Gastroesophageal sphincter (tissue), 3 donors: ENCODE measurements around the gene YOD1.

ENCODE experiments used
- CTCF ChIP-seq, 4 experiments: fragments of 200-600 bp in 2 of 4; fragments of 450-650 bp in 2 of 4; sonication (generic) in 1 of 4; IDR thresholded peaks; one replicate each; pipeline ENCODE4 v1.5.1; 2017 to 2019; ENCODE audit warnings: antibody characterized with exemption in 4 of 4, mild to moderate bottlenecking in 2 of 4, moderate library complexity in 2 of 4
- EP300 ChIP-seq: sonication (generic); formaldehyde crosslinking; IDR thresholded peaks from one replicate; pipeline ENCODE4 v1.6.1; 2017; ENCODE audit warnings: antibody characterized with exemption, mild to moderate bottlenecking
- POLR2A ChIP-seq, 2 donors: fragments of 450-650 bp; IDR thresholded peaks; one replicate each; pipeline ENCODE4 v1.6.1; 2017; ENCODE audit warnings: antibody characterized with exemption in 2 of 2, mild to moderate bottlenecking in 2 of 2, moderate library complexity in 1 of 2
- POLR2AphosphoS5 ChIP-seq: sonication (generic); formaldehyde crosslinking; IDR thresholded peaks from one replicate; pipeline ENCODE4 v1.6.1; 2017; ENCODE audit warnings: antibody characterized with exemption

- TF ChIP-seq CTCF (IDR thresholded peaks at IDR 0.05) (no peak), POLR2A (IDR thresholded peaks at IDR 0.05) (no peak), POLR2AphosphoS5 (no peak), EP300 (no peak)
Observed at GRCh38 chr1:207014728-207015127, 36.3 kb downstream of the YOD1 start.
